Endothelial cell of umbilical vein (primary cell): ENCODE measurements around the gene LRP1B. TPM values are rescaled to one million over a fixed set of nuclear protein-coding genes. Genes with fewer than 3 reads are reported as not detected.

Experiments
- BruUV-seq: library from RNA; stranded (reverse); fragments of 400-500 nt; replicated peaks from 2 replicates; lab custom pipeline; 2021; lab: Mats Ljungman, UMichigan
- CTCF ChIA-PET: fragments of 300-600, 350-600 bp; sonication (Branson Sonifier 250); formaldehyde crosslinking; loops from one replicate; lab custom pipeline; 2021; ENCODE audit warnings: antibody characterized with exemption, inconsistent platforms; lab: Charles Lee
- POLR2A ChIA-PET: fragments of 300-600, 350-600 bp; sonication (Branson Sonifier 250); formaldehyde crosslinking; loops from one replicate; lab custom pipeline; 2021; ENCODE audit warnings: antibody characterized with exemption, inconsistent platforms; lab: Charles Lee
- DNase-seq: peaks from one replicate; pipeline ENCODE4 v3.0.0-alpha.2; 2011; ENCODE audit warnings: low read depth, low spot score
- FAIRE-seq: peaks from 2 replicates; lab custom pipeline; 2011; peaks lifted over from hg19 to GRCh38; lab: Jason Lieb, UNC
- H2AFZ ChIP-seq: 2 replicates; pipeline ENCODE4 v1.6.0; 2012; ENCODE audit warnings: low read depth, low read length, control low read depth, inconsistent platforms
- H3K27ac ChIP-seq: 2 replicates; pipeline ENCODE4 v1.5.1; 2011; ENCODE audit warnings: low read depth, mild to moderate bottlenecking, control low read depth, low read length, moderate library complexity; ENCODE audit not compliant: insufficient read depth
- H3K27me3 ChIP-seq, 2 experiments: 2 replicates each; pipeline versions ENCODE4 v1.6.0 to v1.6.1; 2011; ENCODE audit warnings: low read length in 2 of 2, mixed read lengths in 1 of 2; ENCODE audit not compliant: control insufficient read depth in 2 of 2, insufficient read depth in 2 of 2
- H3K36me3 ChIP-seq, 2 experiments: 2 replicates in 1 of 2; 3 replicates in 1 of 2; pipeline ENCODE4 v1.5.1; 2011; ENCODE audit warnings: low read length in 2 of 2, mild to moderate bottlenecking in 1 of 2, moderate library complexity in 1 of 2; ENCODE audit not compliant: control insufficient read depth in 2 of 2, insufficient read depth in 2 of 2; ENCODE audit errors: extremely low read depth in 1 of 2
- H3K4me1 ChIP-seq: 3 replicates; pipeline ENCODE4 v1.5.1; 2011; ENCODE audit warnings: mild to moderate bottlenecking, low read length; ENCODE audit not compliant: control insufficient read depth, insufficient read depth; ENCODE audit errors: extremely low read depth
- H3K4me2 ChIP-seq: 2 replicates; pipeline ENCODE4 v1.6.1; 2011; ENCODE audit warnings: low read length, control low read depth, mixed read lengths; ENCODE audit not compliant: insufficient read depth
- H3K4me3 ChIP-seq, 3 experiments: fragments of 200-600 bp in 1 of 3; sonication (generic), shearing (Covaris generic) in 1 of 3; replicated peaks in 1 of 3; 2 replicates each; pipeline ENCODE4 v1.5.1; 2011 to 2016; ENCODE audit warnings: control low read depth in 3 of 3, low read length in 3 of 3, mild to moderate bottlenecking in 2 of 3, inconsistent platforms in 1 of 3, low read depth in 1 of 3, moderate library complexity in 1 of 3; ENCODE audit not compliant: insufficient read depth in 1 of 3
- H3K79me2 ChIP-seq: 2 replicates; pipeline ENCODE4 v1.6.0; 2012; ENCODE audit warnings: low read length, inconsistent platforms; ENCODE audit not compliant: control insufficient read depth, insufficient read depth
- H3K9ac ChIP-seq: replicated peaks from 2 replicates; pipeline ENCODE3; 2011; ENCODE audit warnings: low read length, control low read depth; ENCODE audit not compliant: insufficient read depth; ENCODE audit errors: extremely low read depth
- H3K9me1 ChIP-seq: replicated peaks from 3 replicates; pipeline ENCODE4 v1.6.0; 2011; ENCODE audit warnings: mild to moderate bottlenecking, low read length; ENCODE audit not compliant: control insufficient read depth, insufficient read depth; ENCODE audit errors: extremely low read depth
- H3K9me3 ChIP-seq: replicated peaks from 2 replicates; pipeline ENCODE4 v1.5.1; 2012; ENCODE audit warnings: low read length, inconsistent platforms; ENCODE audit not compliant: control insufficient read depth, insufficient read depth
- H4K20me1 ChIP-seq: replicated peaks from 2 replicates; pipeline ENCODE3; 2011; ENCODE audit warnings: mild to moderate bottlenecking, low read length; ENCODE audit not compliant: control insufficient read depth, insufficient read depth; ENCODE audit errors: extremely low read depth
- CTCF ChIP-seq, 2 donors: IDR thresholded peaks; 1 replicate in 1 of 2; 2 replicates in 1 of 2; pipeline ENCODE4 v1.5.1; 2011; ENCODE audit warnings: low read length in 2 of 2, mild to moderate bottlenecking in 2 of 2, moderate library complexity in 2 of 2, control low read depth in 1 of 2, inconsistent platforms in 1 of 2, low read depth in 1 of 2; ENCODE audit not compliant: insufficient read depth in 1 of 2; ENCODE audit errors: extremely low read depth in 1 of 2
- EZH2 ChIP-seq: IDR thresholded peaks from 2 replicates; pipeline ENCODE4 v1.6.1; 2012; ENCODE audit warnings: borderline replicate concordance, low read depth, mild to moderate bottlenecking, moderate library complexity, low read length, inconsistent platforms; ENCODE audit not compliant: severe bottlenecking
- FOS ChIP-seq: IDR thresholded peaks from 2 replicates; pipeline ENCODE4 v1.6.1; 2011; ENCODE audit warnings: mild to moderate bottlenecking, low read length, moderate library complexity, borderline replicate concordance; ENCODE audit not compliant: insufficient read depth
- GATA2 ChIP-seq: IDR thresholded peaks from 2 replicates; pipeline ENCODE4 v1.7.0; 2011; ENCODE audit warnings: low read depth, mild to moderate bottlenecking, moderate library complexity, mixed read lengths, low read length; ENCODE audit not compliant: insufficient read length, insufficient read depth
- JUN ChIP-seq: IDR thresholded peaks from 2 replicates; pipeline ENCODE4 v1.6.1; 2011; ENCODE audit warnings: borderline replicate concordance, low read depth; ENCODE audit not compliant: insufficient read length, insufficient read depth
- MAX ChIP-seq: IDR thresholded peaks from 2 replicates; pipeline ENCODE4 v1.6.1; 2011; ENCODE audit not compliant: insufficient read depth, insufficient read length
- MYC ChIP-seq: IDR thresholded peaks from one replicate; pipeline ENCODE4 v1.6.1; 2011; ENCODE audit warnings: mild to moderate bottlenecking, low read depth, low read length
- POLR2A ChIP-seq: IDR thresholded peaks from 2 replicates; pipeline ENCODE4 v1.6.1; 2012; ENCODE audit warnings: low read depth, mild to moderate bottlenecking, control low read depth, low read length
- POLR2AphosphoS5 ChIP-seq: IDR thresholded peaks from 2 replicates; pipeline ENCODE4 v1.6.1; 2012; ENCODE audit warnings: low read depth, mild to moderate bottlenecking, control low read depth, low read length, moderate library complexity; ENCODE audit not compliant: insufficient read depth
- dilution Hi-C: fragments of 300-500 bp; cut with MboI; formaldehyde crosslinking; loops from one replicate; pipeline ENCODE4 v1.15.0; 2019; ENCODE audit warnings: low sequenced_read_pairs; ENCODE audit not compliant: extremely low pct_ligation_motif_present
- intact Hi-C: fragments of 100-400 bp; cut with micrococcal nuclease; formaldehyde crosslinking; loops from one replicate; pipeline ENCODE4 v1.10.0; 2022
- polyA plus RNA-seq, 4 experiments: library from polyadenylated mRNA; depleted of rRNA in 3 of 4; stranded (reverse) in 3 of 4; unstranded in 1 of 4; fragments of >200 nt; gene quantifications; 2 replicates each; pipeline versions ENCODE4 v1.2.1 to v1.2.3, GENCODE V29; 2011 to 2012; ENCODE audit warnings: missing spikeins in 1 of 4
- total RNA-seq: library from RNA; stranded (reverse); gene quantifications from 2 replicates; pipeline ENCODE4 v1.2.3, GENCODE V29; 2021

The LRP1B gene
- total and polyA plus RNA-seq, 2 donors (not counting 3 experiments of a cell fraction or from before 2014, with no cell fraction given), result 0.03 to 0.07 TPM

GRCh38 chr2:142150453-142150852 lies 19.6 kb upstream of the LRP1B start:
- BruUV-seq, result no TSS peak
- no peaks in the 10 kb centered on the region for H3K79me2 ChIP-seq

More at GRCh38 chr2:142150453-142150852, 19.6 kb upstream of the LRP1B start:
- H3K27ac ChIP-seq, result no peak overlapping the region
- H3K4me3 ChIP-seq, result no peak overlapping the region
- no peaks in the 10 kb centered on the region for H3K36me3 ChIP-seq
- POLR2A ChIA-PET, result no interaction called here
- no peaks in the 10 kb centered on the region for H3K4me1 ChIP-seq
- H2AFZ ChIP-seq, result no peak overlapping the region
- dilution Hi-C loops, result no loop called here
- no peaks in the 10 kb centered on the region for H3K9me1 ChIP-seq
- TF ChIP-seq FOS (no peak), MAX (no peak), POLR2A (no peak), GATA2 (no peak), EZH2 (no peak), JUN (no peak), MYC (no peak), POLR2AphosphoS5 (no peak), CTCF (IDR thresholded peaks at IDR 0.05; ENCODE audit: extremely low read depth in 1 of 2, insufficient read depth in 1 of 2, low read depth in 1 of 2, low read length in 2 of 2) (no peak)
- H3K9ac ChIP-seq, result no peak overlapping the region
- DNase-seq (no peak), FAIRE-seq (no peak)
- no peaks in the 10 kb centered on the region for H4K20me1 ChIP-seq
- H3K27me3 ChIP-seq, result peaks cover 0 to 3% of the 10 kb centered on the region in 2 experiments
- H3K9me3 ChIP-seq, result no peaks in the 10 kb centered on the region
- intact Hi-C loops, result no loop called here
- CTCF ChIA-PET, result interaction anchor here (1.3 kb wide), 1 partner anchor 10 kb away, joined by 5 read pairs; no protein-coding TSS in a partner anchor
- no peak overlapping the region for H3K4me2 ChIP-seq
